Endothelial cell of umbilical vein (primary cell): Measurements from ENCODE around the gene TRIM40. TPM values are rescaled to one million over a fixed set of nuclear protein-coding genes. Genes with fewer than 3 reads are reported as not detected.

Source experiments
- BruUV-seq: library from RNA; stranded (reverse); fragments of 400-500 nt; replicated peaks from 2 replicates; lab custom pipeline; 2021; lab: Mats Ljungman, UMichigan
- CTCF ChIA-PET: fragments of 300-600, 350-600 bp; sonication (Branson Sonifier 250); formaldehyde crosslinking; loops from one replicate; lab custom pipeline; 2021; ENCODE audit warnings: antibody characterized with exemption, inconsistent platforms; lab: Charles Lee
- POLR2A ChIA-PET: fragments of 300-600, 350-600 bp; sonication (Branson Sonifier 250); formaldehyde crosslinking; loops from one replicate; lab custom pipeline; 2021; ENCODE audit warnings: antibody characterized with exemption, inconsistent platforms; lab: Charles Lee
- DNase-seq: peaks from one replicate; pipeline ENCODE4 v3.0.0-alpha.2; 2011; ENCODE audit warnings: low read depth, low spot score
- FAIRE-seq: peaks from 2 replicates; lab custom pipeline; 2011; peaks lifted over from hg19 to GRCh38; lab: Jason Lieb, UNC
- H2AFZ ChIP-seq: 2 replicates; pipeline ENCODE4 v1.6.0; 2012; ENCODE audit warnings: low read depth, low read length, control low read depth, inconsistent platforms
- H3K27ac ChIP-seq: 2 replicates; pipeline ENCODE4 v1.5.1; 2011; ENCODE audit warnings: low read depth, mild to moderate bottlenecking, control low read depth, low read length, moderate library complexity; ENCODE audit not compliant: insufficient read depth
- H3K27me3 ChIP-seq, 2 experiments: 2 replicates each; pipeline versions ENCODE4 v1.6.0 to v1.6.1; 2011; ENCODE audit warnings: low read length in 2 of 2, mixed read lengths in 1 of 2; ENCODE audit not compliant: control insufficient read depth in 2 of 2, insufficient read depth in 2 of 2
- H3K36me3 ChIP-seq, 2 experiments: 2 replicates in 1 of 2; 3 replicates in 1 of 2; pipeline ENCODE4 v1.5.1; 2011; ENCODE audit warnings: low read length in 2 of 2, mild to moderate bottlenecking in 1 of 2, moderate library complexity in 1 of 2; ENCODE audit not compliant: control insufficient read depth in 2 of 2, insufficient read depth in 2 of 2; ENCODE audit errors: extremely low read depth in 1 of 2
- H3K4me1 ChIP-seq: 3 replicates; pipeline ENCODE4 v1.5.1; 2011; ENCODE audit warnings: mild to moderate bottlenecking, low read length; ENCODE audit not compliant: control insufficient read depth, insufficient read depth; ENCODE audit errors: extremely low read depth
- H3K4me2 ChIP-seq: 2 replicates; pipeline ENCODE4 v1.6.1; 2011; ENCODE audit warnings: low read length, control low read depth, mixed read lengths; ENCODE audit not compliant: insufficient read depth
- H3K4me3 ChIP-seq, 3 experiments: fragments of 200-600 bp in 1 of 3; sonication (generic), shearing (Covaris generic) in 1 of 3; replicated peaks in 1 of 3; 2 replicates each; pipeline ENCODE4 v1.5.1; 2011 to 2016; ENCODE audit warnings: control low read depth in 3 of 3, low read length in 3 of 3, mild to moderate bottlenecking in 2 of 3, inconsistent platforms in 1 of 3, low read depth in 1 of 3, moderate library complexity in 1 of 3; ENCODE audit not compliant: insufficient read depth in 1 of 3
- H3K79me2 ChIP-seq: 2 replicates; pipeline ENCODE4 v1.6.0; 2012; ENCODE audit warnings: low read length, inconsistent platforms; ENCODE audit not compliant: control insufficient read depth, insufficient read depth
- H3K9ac ChIP-seq: replicated peaks from 2 replicates; pipeline ENCODE3; 2011; ENCODE audit warnings: low read length, control low read depth; ENCODE audit not compliant: insufficient read depth; ENCODE audit errors: extremely low read depth
- H3K9me1 ChIP-seq: replicated peaks from 3 replicates; pipeline ENCODE4 v1.6.0; 2011; ENCODE audit warnings: mild to moderate bottlenecking, low read length; ENCODE audit not compliant: control insufficient read depth, insufficient read depth; ENCODE audit errors: extremely low read depth
- H3K9me3 ChIP-seq: replicated peaks from 2 replicates; pipeline ENCODE4 v1.5.1; 2012; ENCODE audit warnings: low read length, inconsistent platforms; ENCODE audit not compliant: control insufficient read depth, insufficient read depth
- H4K20me1 ChIP-seq: replicated peaks from 2 replicates; pipeline ENCODE3; 2011; ENCODE audit warnings: mild to moderate bottlenecking, low read length; ENCODE audit not compliant: control insufficient read depth, insufficient read depth; ENCODE audit errors: extremely low read depth
- EZH2 ChIP-seq: IDR thresholded peaks from 2 replicates; pipeline ENCODE4 v1.6.1; 2012; ENCODE audit warnings: borderline replicate concordance, low read depth, mild to moderate bottlenecking, moderate library complexity, low read length, inconsistent platforms; ENCODE audit not compliant: severe bottlenecking
- FOS ChIP-seq: IDR thresholded peaks from 2 replicates; pipeline ENCODE4 v1.6.1; 2011; ENCODE audit warnings: mild to moderate bottlenecking, low read length, moderate library complexity, borderline replicate concordance; ENCODE audit not compliant: insufficient read depth
- GATA2 ChIP-seq: IDR thresholded peaks from 2 replicates; pipeline ENCODE4 v1.7.0; 2011; ENCODE audit warnings: low read depth, mild to moderate bottlenecking, moderate library complexity, mixed read lengths, low read length; ENCODE audit not compliant: insufficient read length, insufficient read depth
- JUN ChIP-seq: IDR thresholded peaks from 2 replicates; pipeline ENCODE4 v1.6.1; 2011; ENCODE audit warnings: borderline replicate concordance, low read depth; ENCODE audit not compliant: insufficient read length, insufficient read depth
- MYC ChIP-seq: IDR thresholded peaks from one replicate; pipeline ENCODE4 v1.6.1; 2011; ENCODE audit warnings: mild to moderate bottlenecking, low read depth, low read length
- POLR2A ChIP-seq: IDR thresholded peaks from 2 replicates; pipeline ENCODE4 v1.6.1; 2012; ENCODE audit warnings: low read depth, mild to moderate bottlenecking, control low read depth, low read length
- POLR2AphosphoS5 ChIP-seq: IDR thresholded peaks from 2 replicates; pipeline ENCODE4 v1.6.1; 2012; ENCODE audit warnings: low read depth, mild to moderate bottlenecking, control low read depth, low read length, moderate library complexity; ENCODE audit not compliant: insufficient read depth
- dilution Hi-C: fragments of 300-500 bp; cut with MboI; formaldehyde crosslinking; loops from one replicate; pipeline ENCODE4 v1.15.0; 2019; ENCODE audit warnings: low sequenced_read_pairs; ENCODE audit not compliant: extremely low pct_ligation_motif_present
- intact Hi-C: fragments of 100-400 bp; cut with micrococcal nuclease; formaldehyde crosslinking; loops from one replicate; pipeline ENCODE4 v1.10.0; 2022
- polyA plus RNA-seq, 4 experiments: library from polyadenylated mRNA; depleted of rRNA in 3 of 4; stranded (reverse) in 3 of 4; unstranded in 1 of 4; fragments of >200 nt; gene quantifications; 2 replicates each; pipeline versions ENCODE4 v1.2.1 to v1.2.3, GENCODE V29; 2011 to 2012; ENCODE audit warnings: missing spikeins in 1 of 4
- total RNA-seq: library from RNA; stranded (reverse); gene quantifications from 2 replicates; pipeline ENCODE4 v1.2.3, GENCODE V29; 2021
- TF ChIP-seq, protein P1 (sequence below): IDR thresholded peaks from 2 replicates; pipeline ENCODE4 v1.6.1; 2011; ENCODE audit not compliant: insufficient read depth, insufficient read length
- TF ChIP-seq, protein P2 (sequence below), 2 donors: IDR thresholded peaks; 1 replicate in 1 of 2; 2 replicates in 1 of 2; pipeline ENCODE4 v1.5.1; 2011; ENCODE audit warnings: low read length in 2 of 2, mild to moderate bottlenecking in 2 of 2, moderate library complexity in 2 of 2, control low read depth in 1 of 2, inconsistent platforms in 1 of 2, low read depth in 1 of 2; ENCODE audit not compliant: insufficient read depth in 1 of 2; ENCODE audit errors: extremely low read depth in 1 of 2

The TRIM40 gene
- total and polyA plus RNA-seq, 2 donors (not counting 3 experiments of a cell fraction or from before 2014, with no cell fraction given): not detected

DNA sequence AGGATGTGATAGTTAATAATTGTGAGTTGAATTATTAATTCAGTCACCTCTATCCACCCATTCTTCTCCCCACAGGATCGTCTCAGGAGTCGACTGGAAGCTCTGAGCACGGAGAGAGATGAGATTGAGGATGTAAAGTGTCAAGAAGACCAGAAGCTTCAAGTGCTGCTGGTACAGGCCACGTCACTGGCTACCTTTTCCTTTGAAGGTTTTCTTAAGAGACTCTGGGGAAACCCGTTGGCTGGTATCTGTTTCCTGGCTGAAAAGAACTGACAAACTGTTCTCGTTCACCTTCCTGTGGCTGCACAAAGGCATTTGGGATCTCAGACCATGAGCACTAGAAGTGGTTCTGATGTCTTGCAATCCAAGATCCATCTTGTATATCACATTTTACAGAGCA lies 31.2 kb downstream of the TRIM40 start:
- no peak overlapping the region for H3K4me3 ChIP-seq
- no peak for FAIRE-seq
- no peak for DNase-seq
- no peak overlapping the region for H3K27ac ChIP-seq
- H3K9ac ChIP-seq: no peak overlapping the region
- no peaks in the 10 kb centered on the region for H3K9me3 ChIP-seq
- no peaks in the 10 kb centered on the region for H3K36me3 ChIP-seq
- ChIA-PET POLR2A (no interaction called here), CTCF (interaction anchor here (2.3 kb wide), 2 partner anchors 35 to 63 kb away, joined by 15 to 19 read pairs; no protein-coding TSS in a partner anchor)
- H3K27me3 ChIP-seq: peaks cover 36 to 53% of the 10 kb centered on the region in 2 experiments
- no peaks in the 10 kb centered on the region for H3K79me2 ChIP-seq
- dilution Hi-C loops: no loop called here
- intact Hi-C loops: no loop called here
- H3K4me1 ChIP-seq: no peaks in the 10 kb centered on the region
- BruUV-seq: no TSS peak
- no peak overlapping the region for H2AFZ ChIP-seq
- TF ChIP-seq POLR2AphosphoS5 (no peak), EZH2 (no peak), JUN (no peak), MYC (no peak), POLR2A (no peak), GATA2 (no peak), FOS (no peak)
- TF ChIP-seq, protein P1, sequence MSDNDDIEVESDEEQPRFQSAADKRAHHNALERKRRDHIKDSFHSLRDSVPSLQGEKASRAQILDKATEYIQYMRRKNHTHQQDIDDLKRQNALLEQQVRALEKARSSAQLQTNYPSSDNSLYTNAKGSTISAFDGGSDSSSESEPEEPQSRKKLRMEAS: no peak
- TF ChIP-seq, protein P2, sequence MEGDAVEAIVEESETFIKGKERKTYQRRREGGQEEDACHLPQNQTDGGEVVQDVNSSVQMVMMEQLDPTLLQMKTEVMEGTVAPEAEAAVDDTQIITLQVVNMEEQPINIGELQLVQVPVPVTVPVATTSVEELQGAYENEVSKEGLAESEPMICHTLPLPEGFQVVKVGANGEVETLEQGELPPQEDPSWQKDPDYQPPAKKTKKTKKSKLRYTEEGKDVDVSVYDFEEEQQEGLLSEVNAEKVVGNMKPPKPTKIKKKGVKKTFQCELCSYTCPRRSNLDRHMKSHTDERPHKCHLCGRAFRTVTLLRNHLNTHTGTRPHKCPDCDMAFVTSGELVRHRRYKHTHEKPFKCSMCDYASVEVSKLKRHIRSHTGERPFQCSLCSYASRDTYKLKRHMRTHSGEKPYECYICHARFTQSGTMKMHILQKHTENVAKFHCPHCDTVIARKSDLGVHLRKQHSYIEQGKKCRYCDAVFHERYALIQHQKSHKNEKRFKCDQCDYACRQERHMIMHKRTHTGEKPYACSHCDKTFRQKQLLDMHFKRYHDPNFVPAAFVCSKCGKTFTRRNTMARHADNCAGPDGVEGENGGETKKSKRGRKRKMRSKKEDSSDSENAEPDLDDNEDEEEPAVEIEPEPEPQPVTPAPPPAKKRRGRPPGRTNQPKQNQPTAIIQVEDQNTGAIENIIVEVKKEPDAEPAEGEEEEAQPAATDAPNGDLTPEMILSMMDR (IDR thresholded peaks at IDR 0.05; ENCODE audit: extremely low read depth in 1 of 2, insufficient read depth in 1 of 2, low read depth in 1 of 2, low read length in 2 of 2): no peak
- no peaks in the 10 kb centered on the region for H4K20me1 ChIP-seq
- H3K4me2 ChIP-seq: no peak overlapping the region
- H3K9me1 ChIP-seq: no peaks in the 10 kb centered on the region
